ENCODE measurements around the gene NAA35.

DNA sequence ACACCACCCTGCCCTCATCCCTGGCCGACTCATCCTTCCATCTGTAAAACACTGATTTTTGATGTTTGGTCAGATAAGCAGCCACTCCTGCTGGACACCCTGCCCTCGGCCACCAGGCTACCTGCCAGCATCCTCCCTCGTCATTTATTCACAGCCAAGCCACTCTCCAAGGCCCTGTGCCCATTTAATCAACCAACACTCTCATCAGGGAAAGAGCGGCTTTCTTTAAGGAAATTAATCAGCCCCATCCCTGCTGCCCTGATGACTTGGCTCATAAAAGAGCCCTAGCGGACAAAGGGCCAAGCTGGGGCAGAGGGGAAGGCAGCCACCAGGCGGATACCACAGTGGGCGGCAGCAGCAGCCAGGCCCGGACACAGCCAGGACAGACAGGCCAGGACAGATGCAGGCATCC lies 106.0 kb downstream of the NAA35 start:
- TF ChIP-seq, protein P1, sequence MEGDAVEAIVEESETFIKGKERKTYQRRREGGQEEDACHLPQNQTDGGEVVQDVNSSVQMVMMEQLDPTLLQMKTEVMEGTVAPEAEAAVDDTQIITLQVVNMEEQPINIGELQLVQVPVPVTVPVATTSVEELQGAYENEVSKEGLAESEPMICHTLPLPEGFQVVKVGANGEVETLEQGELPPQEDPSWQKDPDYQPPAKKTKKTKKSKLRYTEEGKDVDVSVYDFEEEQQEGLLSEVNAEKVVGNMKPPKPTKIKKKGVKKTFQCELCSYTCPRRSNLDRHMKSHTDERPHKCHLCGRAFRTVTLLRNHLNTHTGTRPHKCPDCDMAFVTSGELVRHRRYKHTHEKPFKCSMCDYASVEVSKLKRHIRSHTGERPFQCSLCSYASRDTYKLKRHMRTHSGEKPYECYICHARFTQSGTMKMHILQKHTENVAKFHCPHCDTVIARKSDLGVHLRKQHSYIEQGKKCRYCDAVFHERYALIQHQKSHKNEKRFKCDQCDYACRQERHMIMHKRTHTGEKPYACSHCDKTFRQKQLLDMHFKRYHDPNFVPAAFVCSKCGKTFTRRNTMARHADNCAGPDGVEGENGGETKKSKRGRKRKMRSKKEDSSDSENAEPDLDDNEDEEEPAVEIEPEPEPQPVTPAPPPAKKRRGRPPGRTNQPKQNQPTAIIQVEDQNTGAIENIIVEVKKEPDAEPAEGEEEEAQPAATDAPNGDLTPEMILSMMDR (conservative IDR thresholded peaks at IDR 0.05 in 1 of 2, IDR thresholded peaks at IDR 0.05 in 1 of 2; ENCODE audit: extremely low read depth in 1 of 2, insufficient read depth in 1 of 2, low read depth in 1 of 2, low read length in 2 of 2), result no peak
- no peak for TF ChIP-seq EZH2 (IDR thresholded peaks at IDR 0.05; ENCODE audit: borderline replicate concordance, low read length)

All from mammary epithelial cell (primary cell).